Activated T-cell treated with anti-CD3 and anti-CD28 coated beads, Interleukin-2, amount 50 U/mL, for 4 hours (primary cell): ENCODE results near the gene KCNN3. TPM values are rescaled to one million over a fixed set of nuclear protein-coding genes. Genes with fewer than 3 reads are reported as not detected.
"Not testable (repeated sequence)": the region's sequence is repeated elsewhere in the genome, so short reads cannot be mapped to it uniquely, and the experiment has no call there.

Experiments
- ATAC-seq, 2 donors: fragments of 200-7000 bp; cut with Tn5 transposase; one replicate each; pipeline ENCODE4 v1.10.0; 2021
- DNase-seq: peaks from one replicate; pipeline ENCODE4 v3.0.0-alpha.2; 2020
- H3K27me3 Mint-ChIP-seq: one replicate; pipeline ENCODE4 v1.8.0; 2021; ENCODE audit warnings: low read depth, mixed read lengths
- H3K36me3 Mint-ChIP-seq: one replicate; pipeline ENCODE4 v1.8.0; 2022; ENCODE audit warnings: mixed read lengths; ENCODE audit not compliant: insufficient read depth
- H3K4me1 Mint-ChIP-seq: one replicate; pipeline ENCODE4 v1.8.0; 2021; ENCODE audit warnings: low read depth, mixed read lengths
- H3K4me3 Mint-ChIP-seq: one replicate; pipeline ENCODE4 v1.8.0; 2021; ENCODE audit warnings: mild to moderate bottlenecking, moderate library complexity, mixed read lengths
- H3K9me3 Mint-ChIP-seq: one replicate; pipeline ENCODE4 v1.8.0; 2021; ENCODE audit warnings: mixed read lengths
- total RNA-seq, 3 donors: library from RNA; stranded (reverse); gene quantifications; one replicate each; pipeline ENCODE4 v1.2.1, GENCODE V29; 2021

The KCNN3 gene
- total RNA-seq = under 1 TPM; 0.35 to 0.51 (median 0.45) TPM

- no peaks in the 10 kb centered on the region for H3K9me3 Mint-ChIP-seq
- peak; percentile 63 for DNase-seq
- peaks cover 45% of the 10 kb centered on the region for H3K27me3 Mint-ChIP-seq
Measured at GRCh38 chr1:154870115-154870571, at the start of gene KCNN3. Gene KCNN3 (minus strand): TSS chr1:154870281. CDS start chr1:154869964, 317 bp downstream.

GRCh38 chr1:154913273-154913672, 43.2 kb upstream of the KCNN3 start:
- Mint-ChIP-seq H3K4me3 (no peak overlapping the region), H3K36me3 (peaks cover 8% of the 10 kb centered on the region), H3K4me1 (no peaks in the 10 kb centered on the region), H3K27me3 (no peaks in the 10 kb centered on the region), H3K9me3 (no peaks in the 10 kb centered on the region)
- DNase-seq = no peak
- ATAC-seq = no peak

More at GRCh38 chr1:154870115-154870571, at the start of gene KCNN3:
- peaks cover 31% of the 10 kb centered on the region for H3K4me1 Mint-ChIP-seq
- H3K4me3 Mint-ChIP-seq = no peak within 1 kb of the TSS
- peak; percentile 90 to 95 for ATAC-seq
- H3K36me3 Mint-ChIP-seq = no peaks in the 10 kb centered on the region

GRCh38 chr1:154912755-154913154, 42.7 kb upstream of the KCNN3 start:
- Mint-ChIP-seq H3K4me1 (no peaks in the 10 kb centered on the region), H3K4me3 (no peak overlapping the region), H3K9me3 (no peaks in the 10 kb centered on the region), H3K27me3 (no peaks in the 10 kb centered on the region), H3K36me3 (peaks cover 8% of the 10 kb centered on the region)
- no peak for ATAC-seq
- no peak for DNase-seq

- DNase-seq (no peak), ATAC-seq (no peak)
- no peak overlapping the region for H3K4me3 Mint-ChIP-seq
- H3K9me3 Mint-ChIP-seq = no peaks in the 10 kb centered on the region
- peaks cover 8% of the 10 kb centered on the region for H3K36me3 Mint-ChIP-seq
- no peaks in the 10 kb centered on the region for H3K4me1 Mint-ChIP-seq
- no peaks in the 10 kb centered on the region for H3K27me3 Mint-ChIP-seq
Measured at GRCh38 chr1:154911691-154912550, 41.8 kb upstream of the KCNN3 start.

GRCh38 chr1:154910851-154911250, 40.8 kb upstream of the KCNN3 start:
- no peak for DNase-seq
- H3K9me3 Mint-ChIP-seq = no peaks in the 10 kb centered on the region
- H3K27me3 Mint-ChIP-seq = no peaks in the 10 kb centered on the region
- H3K4me3 Mint-ChIP-seq = no peak overlapping the region
- H3K4me1 Mint-ChIP-seq = no peaks in the 10 kb centered on the region
- peaks cover 5% of the 10 kb centered on the region for H3K36me3 Mint-ChIP-seq
- no peak for ATAC-seq

- no peaks in the 10 kb centered on the region for H3K27me3 Mint-ChIP-seq
- no peak overlapping the region for H3K4me3 Mint-ChIP-seq
- H3K36me3 Mint-ChIP-seq = peaks cover 2% of the 10 kb centered on the region
- no peaks in the 10 kb centered on the region for H3K9me3 Mint-ChIP-seq
- no peaks in the 10 kb centered on the region for H3K4me1 Mint-ChIP-seq
- ATAC-seq = no peak
- no peak for DNase-seq
Measured at GRCh38 chr1:154908937-154909336, 38.9 kb upstream of the KCNN3 start.

GRCh38 chr1:154908129-154908528, 38.0 kb upstream of the KCNN3 start:
- not testable (repeated sequence) for H3K9me3 Mint-ChIP-seq, DNase-seq, H3K4me1 Mint-ChIP-seq, H3K36me3 Mint-ChIP-seq, H3K4me3 Mint-ChIP-seq, H3K27me3 Mint-ChIP-seq, ATAC-seq

GRCh38 chr1:154906621-154907081, 36.6 kb upstream of the KCNN3 start:
- no peaks in the 10 kb centered on the region for H3K27me3 Mint-ChIP-seq
- no peak overlapping the region for H3K4me3 Mint-ChIP-seq
- ATAC-seq (no peak), DNase-seq (no peak)
- peaks cover 2% of the 10 kb centered on the region for H3K36me3 Mint-ChIP-seq
- no peaks in the 10 kb centered on the region for H3K9me3 Mint-ChIP-seq
- H3K4me1 Mint-ChIP-seq = no peaks in the 10 kb centered on the region

- Mint-ChIP-seq H3K9me3 (no peaks in the 10 kb centered on the region), H3K4me1 (no peaks in the 10 kb centered on the region), H3K36me3 (no peaks in the 10 kb centered on the region), H3K27me3 (no peaks in the 10 kb centered on the region), H3K4me3 (no peak overlapping the region)
- DNase-seq (no peak), ATAC-seq (no peak)
Measured at GRCh38 chr1:154902938-154903566, 33.0 kb upstream of the KCNN3 start.

- no peak for DNase-seq
- no peaks in the 10 kb centered on the region for H3K9me3 Mint-ChIP-seq
- no peaks in the 10 kb centered on the region for H3K36me3 Mint-ChIP-seq
- no peaks in the 10 kb centered on the region for H3K4me1 Mint-ChIP-seq
- ATAC-seq = no peak
- H3K27me3 Mint-ChIP-seq = no peaks in the 10 kb centered on the region
- H3K4me3 Mint-ChIP-seq = no peak overlapping the region
Measured at GRCh38 chr1:154901591-154901990, 31.5 kb upstream of the KCNN3 start.

- no peaks in the 10 kb centered on the region for H3K27me3 Mint-ChIP-seq
- H3K4me3 Mint-ChIP-seq = no peak overlapping the region
- H3K9me3 Mint-ChIP-seq = no peaks in the 10 kb centered on the region
- H3K36me3 Mint-ChIP-seq = no peaks in the 10 kb centered on the region
- ATAC-seq (no peak), DNase-seq (no peak)
- H3K4me1 Mint-ChIP-seq = no peaks in the 10 kb centered on the region
Measured at GRCh38 chr1:154899041-154899440, 29.0 kb upstream of the KCNN3 start.

- Mint-ChIP-seq H3K27me3 (no peaks in the 10 kb centered on the region), H3K4me1 (no peaks in the 10 kb centered on the region), H3K36me3 (no peaks in the 10 kb centered on the region), H3K9me3 (no peaks in the 10 kb centered on the region), H3K4me3 (no peak overlapping the region)
- ATAC-seq (no peak), DNase-seq (no peak)
Measured at GRCh38 chr1:154896771-154897286, 26.7 kb upstream of the KCNN3 start.

- H3K9me3 Mint-ChIP-seq = no peaks in the 10 kb centered on the region
- no peaks in the 10 kb centered on the region for H3K4me1 Mint-ChIP-seq
- no peak for ATAC-seq
- no peaks in the 10 kb centered on the region for H3K36me3 Mint-ChIP-seq
- H3K27me3 Mint-ChIP-seq = no peaks in the 10 kb centered on the region
- no peak overlapping the region for H3K4me3 Mint-ChIP-seq
- DNase-seq = no peak
Measured at GRCh38 chr1:154895798-154896197, 25.7 kb upstream of the KCNN3 start.

- Mint-ChIP-seq H3K27me3 (no peaks in the 10 kb centered on the region), H3K4me3 (no peak overlapping the region), H3K9me3 (no peaks in the 10 kb centered on the region), H3K4me1 (no peaks in the 10 kb centered on the region), H3K36me3 (no peaks in the 10 kb centered on the region)
- DNase-seq (no peak), ATAC-seq (no peak)
Measured at GRCh38 chr1:154891452-154891851, 21.4 kb upstream of the KCNN3 start.

- ATAC-seq = no peak
- Mint-ChIP-seq H3K27me3 (no peaks in the 10 kb centered on the region), H3K9me3 (no peaks in the 10 kb centered on the region), H3K36me3 (no peaks in the 10 kb centered on the region), H3K4me3 (no peak overlapping the region), H3K4me1 (peaks cover 3% of the 10 kb centered on the region)
- no peak for DNase-seq
Measured at GRCh38 chr1:154888757-154889156, 18.7 kb upstream of the KCNN3 start.
